ENCODE data around the gene CAPN8. TPM values are rescaled to one million over a fixed set of nuclear protein-coding genes. Genes with fewer than 3 reads are reported as not detected.

Gene CAPN8
- total and polyA plus RNA-seq, 11 donors: not detected

GRCh38 chr1:223667484-223668182, 2.1 kb upstream of the CAPN8 start:
- ATAC-seq: no peak
- intact Hi-C loops (cut with DNase I): loop anchor here in 1 of 10 donors (5.0 kb wide), 1 partner anchor 530 kb away; no protein-coding TSS in a partner anchor

GRCh38 chr1:223664106-223664505, 1.4 kb downstream of the CAPN8 start:
- intact Hi-C loops (cut with DNase I): no loop called here
- Histone ChIP-seq H3K27ac (no peak overlapping the region), H3K27me3 (no peaks in the 10 kb centered on the region), H3K4me1 (no peaks in the 10 kb centered on the region), H3K36me3 (no peaks in the 10 kb centered on the region), H3K9me3 (no peaks in the 10 kb centered on the region), H3K4me3 (no peak overlapping the region)
- DNase-seq (no peak), ATAC-seq (no peak)
- 75 to 79% (median 77%) methylated on average over 5 of the region's 5 CpGs for WGBS, 4 donors
- TF ChIP-seq POLR2A (IDR thresholded peaks at IDR 0.05): no peak
- no peak for TF ChIP-seq CTCF (IDR thresholded peaks at IDR 0.05)

More at GRCh38 chr1:223667484-223668182, 2.1 kb upstream of the CAPN8 start:
- H3K9me3 ChIP-seq: no peaks in the 10 kb centered on the region
- no peak for DNase-seq
- H3K27me3 ChIP-seq: peaks cover 0 to 3% (median 0%) of the 10 kb centered on the region in 9 donors
- WGBS, 4 donors: 91 to 93% (median 92%) methylated on average over 3 of the region's 3 CpGs
- no peaks in the 10 kb centered on the region for H3K36me3 ChIP-seq
- TF ChIP-seq CTCF (IDR thresholded peaks at IDR 0.05): no peak
- no peak overlapping the region for H3K4me3 ChIP-seq
- no peaks in the 10 kb centered on the region for H3K4me1 ChIP-seq
- no peak overlapping the region for H3K27ac ChIP-seq

- no peak overlapping the region for H3K4me3 ChIP-seq
Measured at GRCh38 chr1:223662943-223663342, 2.6 kb downstream of the CAPN8 start.

GRCh38 chr1:223659711-223660110, 5.8 kb downstream of the CAPN8 start:
- WGBS, 4 donors: 91 to 95% (median 94%) methylated on average over 4 of the region's 4 CpGs
- ATAC-seq: no peak
- intact Hi-C loops (cut with DNase I): no loop called here

More at GRCh38 chr1:223662943-223663342, 2.6 kb downstream of the CAPN8 start:
- H3K36me3 ChIP-seq: no peaks in the 10 kb centered on the region
- no peaks in the 10 kb centered on the region for H3K4me1 ChIP-seq
- no peak for ATAC-seq
- no peak overlapping the region for H3K27ac ChIP-seq
- DNase-seq: no peak
- intact Hi-C loops (cut with DNase I): no loop called here
- WGBS, 4 donors: 65 to 79% (median 76%) methylated on average over 5 of the region's 5 CpGs
- H3K27me3 ChIP-seq: no peaks in the 10 kb centered on the region
- no peak for TF ChIP-seq CTCF (IDR thresholded peaks at IDR 0.05)
- no peaks in the 10 kb centered on the region for H3K9me3 ChIP-seq

GRCh38 chr1:223657978-223658377, 7.5 kb downstream of the CAPN8 start:
- no peak for ATAC-seq
- no peak for TF ChIP-seq CTCF (IDR thresholded peaks at IDR 0.05)
- TF ChIP-seq POLR2A (IDR thresholded peaks at IDR 0.05): no peak

More at GRCh38 chr1:223659711-223660110, 5.8 kb downstream of the CAPN8 start:
- Histone ChIP-seq H3K4me3 (no peak overlapping the region), H3K9me3 (no peaks in the 10 kb centered on the region), H3K36me3 (no peaks in the 10 kb centered on the region), H3K4me1 (no peaks in the 10 kb centered on the region), H3K27ac (no peak overlapping the region), H3K27me3 (no peaks in the 10 kb centered on the region)
- no peak for DNase-seq
- no peak for TF ChIP-seq POLR2A (IDR thresholded peaks at IDR 0.05)

More at GRCh38 chr1:223657978-223658377, 7.5 kb downstream of the CAPN8 start:
- no peaks in the 10 kb centered on the region for H3K36me3 ChIP-seq
- intact Hi-C loops (cut with DNase I): no loop called here
- WGBS, 4 donors: 78 to 82% (median 78%) methylated on average over 1 of the region's 1 CpG
- no peaks in the 10 kb centered on the region for H3K27me3 ChIP-seq
- DNase-seq: no peak
- no peaks in the 10 kb centered on the region for H3K4me1 ChIP-seq
- H3K9me3 ChIP-seq: no peaks in the 10 kb centered on the region
- H3K27ac ChIP-seq: no peak overlapping the region
- H3K4me3 ChIP-seq: no peak overlapping the region
